ENCODE measurements around the gene LHX4. TPM values are rescaled to one million over a fixed set of nuclear protein-coding genes. Genes with fewer than 3 reads are reported as not detected.

Gene LHX4
- total and polyA plus RNA-seq, 2 of the 13 experiments (the other 11 are each of a cell fraction or from before 2014, with no cell fraction given): 0.03 to 0.07 TPM

DNA sequence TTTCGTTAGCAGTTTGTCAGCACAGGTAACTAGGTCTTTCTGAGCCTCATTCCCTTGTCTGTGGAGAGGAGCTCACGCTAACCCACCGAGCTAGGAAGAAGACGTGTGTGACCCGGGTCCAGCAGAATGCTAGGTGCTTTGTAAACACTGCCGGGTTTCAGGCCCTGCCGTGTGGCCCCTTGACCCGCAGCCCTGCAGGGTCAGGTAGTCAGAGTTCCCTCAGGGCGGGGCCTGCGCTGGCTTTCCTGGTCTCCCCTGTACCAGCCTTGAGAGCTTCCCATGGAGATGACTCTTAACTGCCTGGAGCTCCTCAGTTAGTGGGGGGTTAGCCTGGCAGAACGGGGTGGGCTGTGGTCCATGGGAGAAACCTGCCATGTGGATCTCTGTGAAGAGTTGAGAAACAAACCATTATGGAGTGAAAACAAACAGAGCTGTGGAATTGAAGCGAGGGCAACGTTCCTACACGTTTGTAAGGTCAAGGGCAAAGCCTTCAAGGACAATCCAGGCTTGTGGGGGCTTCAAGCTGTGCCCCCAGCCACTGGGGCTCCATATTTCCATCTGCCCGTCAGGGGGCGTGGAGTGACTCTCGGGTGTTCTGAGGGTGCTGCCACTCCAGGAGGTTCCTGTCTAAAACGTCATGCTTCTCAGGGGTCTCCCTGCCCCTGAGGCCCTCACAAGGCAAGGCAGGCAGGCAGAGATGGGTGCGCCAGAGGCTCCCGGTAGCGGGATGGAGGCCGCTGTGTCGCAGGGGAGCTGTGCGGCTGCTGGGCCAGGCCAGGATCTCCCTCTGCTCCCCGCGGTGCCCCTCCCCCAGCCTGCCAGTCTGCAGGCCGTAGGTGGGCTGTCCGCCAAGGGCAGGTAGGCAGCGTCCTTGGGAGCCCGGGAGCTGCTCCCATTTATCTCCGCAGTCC lies 23.8 kb downstream of the LHX4 start (continued):
- TF ChIP-seq ZNF841 (CRISPR knock-in tag; IDR thresholded peaks at IDR 0.05; ENCODE audit: borderline replicate concordance) (no peak), ZNF776 (CRISPR knock-in tag; IDR thresholded peaks at IDR 0.05) (no peak), ARNT (IDR thresholded peaks at IDR 0.05) (no peak), EED (CRISPR knock-in tag; IDR thresholded peaks at IDR 0.05) (no peak), SRSF9 (IDR thresholded peaks at IDR 0.05; ENCODE audit: borderline replicate concordance, insufficient read depth, low read depth, low read length, poor library complexity, severe bottlenecking) (no peak), MYNN (CRISPR knock-in tag; IDR thresholded peaks at IDR 0.05; ENCODE audit: low read depth) (no peak), RAD21 (CRISPR knock-in tag; IDR thresholded peaks at IDR 0.05) (no peak), ZNF431 (CRISPR knock-in tag; IDR thresholded peaks at IDR 0.05; ENCODE audit: borderline replicate concordance, low read depth) (no peak), IKZF1 (IDR thresholded peaks at IDR 0.05) (no peak), ZNF430 (CRISPR knock-in tag; IDR thresholded peaks at IDR 0.05) (no peak), MZF1 (CRISPR knock-in tag; IDR thresholded peaks at IDR 0.05; ENCODE audit: borderline replicate concordance) (no peak), NFIC (IDR thresholded peaks at IDR 0.05; ENCODE audit: low read length) (no peak), MATR3 (CRISPR knock-in tag; IDR thresholded peaks at IDR 0.05) (no peak), SRSF1 (optimal IDR thresholded peaks at IDR 0.05; ENCODE audit: low read depth, low read length) (no peak), MEIS2 (CRISPR knock-in tag; IDR thresholded peaks at IDR 0.05) (no peak), ZNF232 (CRISPR knock-in tag; IDR thresholded peaks at IDR 0.05; ENCODE audit: borderline replicate concordance) (0 out of 2 replicates have a peak, but pooled peaks have one; percentile 66), TP53 (CRISPR knock-in tag; conservative IDR thresholded peaks at IDR 0.05) (no peak), ZFP36L1 (CRISPR knock-in tag; IDR thresholded peaks at IDR 0.05) (0 out of 2 replicates have a peak, but pooled peaks have one; percentile 35), ZNF256 (CRISPR knock-in tag; conservative IDR thresholded peaks at IDR 0.05) (no peak), U2AF2 (IDR thresholded peaks at IDR 0.05; ENCODE audit: low read depth, low read length) (no peak), ZSCAN30 (CRISPR knock-in tag; IDR thresholded peaks at IDR 0.05) (no peak), TCF12 (IDR thresholded peaks at IDR 0.05) (no peak), TCF12 (CRISPR knock-in tag; IDR thresholded peaks at IDR 0.05) (no peak)
- TF ChIP-seq, protein P1, sequence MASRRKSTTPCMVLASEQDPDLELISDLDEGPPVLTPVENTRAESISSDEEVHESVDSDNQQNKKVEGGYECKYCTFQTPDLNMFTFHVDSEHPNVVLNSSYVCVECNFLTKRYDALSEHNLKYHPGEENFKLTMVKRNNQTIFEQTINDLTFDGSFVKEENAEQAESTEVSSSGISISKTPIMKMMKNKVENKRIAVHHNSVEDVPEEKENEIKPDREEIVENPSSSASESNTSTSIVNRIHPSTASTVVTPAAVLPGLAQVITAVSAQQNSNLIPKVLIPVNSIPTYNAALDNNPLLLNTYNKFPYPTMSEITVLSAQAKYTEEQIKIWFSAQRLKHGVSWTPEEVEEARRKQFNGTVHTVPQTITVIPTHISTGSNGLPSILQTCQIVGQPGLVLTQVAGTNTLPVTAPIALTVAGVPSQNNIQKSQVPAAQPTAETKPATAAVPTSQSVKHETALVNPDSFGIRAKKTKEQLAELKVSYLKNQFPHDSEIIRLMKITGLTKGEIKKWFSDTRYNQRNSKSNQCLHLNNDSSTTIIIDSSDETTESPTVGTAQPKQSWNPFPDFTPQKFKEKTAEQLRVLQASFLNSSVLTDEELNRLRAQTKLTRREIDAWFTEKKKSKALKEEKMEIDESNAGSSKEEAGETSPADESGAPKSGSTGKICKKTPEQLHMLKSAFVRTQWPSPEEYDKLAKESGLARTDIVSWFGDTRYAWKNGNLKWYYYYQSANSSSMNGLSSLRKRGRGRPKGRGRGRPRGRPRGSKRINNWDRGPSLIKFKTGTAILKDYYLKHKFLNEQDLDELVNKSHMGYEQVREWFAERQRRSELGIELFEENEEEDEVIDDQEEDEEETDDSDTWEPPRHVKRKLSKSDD (CRISPR knock-in tag; IDR thresholded peaks at IDR 0.05; ENCODE audit: low read depth): no peak
- TF ChIP-seq, protein P2, sequence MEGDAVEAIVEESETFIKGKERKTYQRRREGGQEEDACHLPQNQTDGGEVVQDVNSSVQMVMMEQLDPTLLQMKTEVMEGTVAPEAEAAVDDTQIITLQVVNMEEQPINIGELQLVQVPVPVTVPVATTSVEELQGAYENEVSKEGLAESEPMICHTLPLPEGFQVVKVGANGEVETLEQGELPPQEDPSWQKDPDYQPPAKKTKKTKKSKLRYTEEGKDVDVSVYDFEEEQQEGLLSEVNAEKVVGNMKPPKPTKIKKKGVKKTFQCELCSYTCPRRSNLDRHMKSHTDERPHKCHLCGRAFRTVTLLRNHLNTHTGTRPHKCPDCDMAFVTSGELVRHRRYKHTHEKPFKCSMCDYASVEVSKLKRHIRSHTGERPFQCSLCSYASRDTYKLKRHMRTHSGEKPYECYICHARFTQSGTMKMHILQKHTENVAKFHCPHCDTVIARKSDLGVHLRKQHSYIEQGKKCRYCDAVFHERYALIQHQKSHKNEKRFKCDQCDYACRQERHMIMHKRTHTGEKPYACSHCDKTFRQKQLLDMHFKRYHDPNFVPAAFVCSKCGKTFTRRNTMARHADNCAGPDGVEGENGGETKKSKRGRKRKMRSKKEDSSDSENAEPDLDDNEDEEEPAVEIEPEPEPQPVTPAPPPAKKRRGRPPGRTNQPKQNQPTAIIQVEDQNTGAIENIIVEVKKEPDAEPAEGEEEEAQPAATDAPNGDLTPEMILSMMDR (CRISPR knock-in tag; IDR thresholded peaks at IDR 0.05): peak; percentile 28
